ENCODE measurements around the gene GPR142.

GRCh38 chr17:74417178-74418045, 50.1 kb downstream of the GPR142 start:
- TF ChIP-seq, protein P1, sequence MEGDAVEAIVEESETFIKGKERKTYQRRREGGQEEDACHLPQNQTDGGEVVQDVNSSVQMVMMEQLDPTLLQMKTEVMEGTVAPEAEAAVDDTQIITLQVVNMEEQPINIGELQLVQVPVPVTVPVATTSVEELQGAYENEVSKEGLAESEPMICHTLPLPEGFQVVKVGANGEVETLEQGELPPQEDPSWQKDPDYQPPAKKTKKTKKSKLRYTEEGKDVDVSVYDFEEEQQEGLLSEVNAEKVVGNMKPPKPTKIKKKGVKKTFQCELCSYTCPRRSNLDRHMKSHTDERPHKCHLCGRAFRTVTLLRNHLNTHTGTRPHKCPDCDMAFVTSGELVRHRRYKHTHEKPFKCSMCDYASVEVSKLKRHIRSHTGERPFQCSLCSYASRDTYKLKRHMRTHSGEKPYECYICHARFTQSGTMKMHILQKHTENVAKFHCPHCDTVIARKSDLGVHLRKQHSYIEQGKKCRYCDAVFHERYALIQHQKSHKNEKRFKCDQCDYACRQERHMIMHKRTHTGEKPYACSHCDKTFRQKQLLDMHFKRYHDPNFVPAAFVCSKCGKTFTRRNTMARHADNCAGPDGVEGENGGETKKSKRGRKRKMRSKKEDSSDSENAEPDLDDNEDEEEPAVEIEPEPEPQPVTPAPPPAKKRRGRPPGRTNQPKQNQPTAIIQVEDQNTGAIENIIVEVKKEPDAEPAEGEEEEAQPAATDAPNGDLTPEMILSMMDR (IDR thresholded peaks at IDR 0.05; ENCODE audit: borderline replicate concordance, extremely low read depth, low read length, poor library complexity, severe bottlenecking), result no peak
- no peak for TF ChIP-seq EZH2 (IDR thresholded peaks at IDR 0.05; ENCODE audit: borderline replicate concordance, low read depth, low read length, severe bottlenecking)
